HG03457 (cell line): ENCODE data around the gene CDH23.
"Not testable (repeated sequence)": the region's sequence is repeated elsewhere in the genome, so short reads cannot be mapped to it uniquely, and the experiment has no call there.

ENCODE experiments used
- ATAC-seq: cut with Tn5 transposase; IDR thresholded peaks from one replicate; pipeline ENCODE4 v1.9.1; 2021; ENCODE audit warnings: moderate number of reproducible peaks; ENCODE audit not compliant: unreplicated experiment

Gene CDH23

DNA sequence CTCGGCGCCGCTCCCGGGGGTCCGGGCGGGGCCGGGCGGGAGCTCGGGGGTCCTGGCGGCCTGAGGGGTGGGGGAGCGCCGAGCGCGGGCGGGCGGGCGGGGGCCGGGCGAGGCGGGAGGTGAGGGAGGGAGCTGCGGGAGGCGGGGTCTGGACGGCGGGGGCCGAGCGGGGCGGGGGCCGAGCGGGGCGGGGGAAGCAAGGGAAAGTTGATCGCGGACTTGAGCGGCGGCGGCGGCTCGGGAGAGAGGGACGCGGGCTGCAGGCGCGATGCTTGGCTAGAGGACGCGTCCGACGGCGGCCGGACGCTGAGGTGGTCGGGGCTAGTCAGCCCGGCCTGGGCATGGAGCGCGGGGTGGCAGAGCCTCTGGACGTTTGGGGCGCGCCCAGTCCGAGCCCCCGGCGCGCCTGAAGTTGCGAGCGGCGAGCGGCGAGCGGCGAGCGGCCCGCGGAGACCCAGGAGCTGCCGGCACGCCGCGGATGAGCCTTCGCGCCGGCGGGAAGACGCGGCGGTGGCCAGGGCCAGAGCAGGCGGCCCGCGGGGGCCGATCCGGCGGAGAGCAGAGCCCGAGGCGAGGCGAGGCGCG lies at the start of gene CDH23:
Gene CDH23 (plus strand): TSS at position 210 of the 585 bp plus-strand sequence. CDS start 42,912 bp downstream, outside the sequence.
- no peak for ATAC-seq

DNA sequence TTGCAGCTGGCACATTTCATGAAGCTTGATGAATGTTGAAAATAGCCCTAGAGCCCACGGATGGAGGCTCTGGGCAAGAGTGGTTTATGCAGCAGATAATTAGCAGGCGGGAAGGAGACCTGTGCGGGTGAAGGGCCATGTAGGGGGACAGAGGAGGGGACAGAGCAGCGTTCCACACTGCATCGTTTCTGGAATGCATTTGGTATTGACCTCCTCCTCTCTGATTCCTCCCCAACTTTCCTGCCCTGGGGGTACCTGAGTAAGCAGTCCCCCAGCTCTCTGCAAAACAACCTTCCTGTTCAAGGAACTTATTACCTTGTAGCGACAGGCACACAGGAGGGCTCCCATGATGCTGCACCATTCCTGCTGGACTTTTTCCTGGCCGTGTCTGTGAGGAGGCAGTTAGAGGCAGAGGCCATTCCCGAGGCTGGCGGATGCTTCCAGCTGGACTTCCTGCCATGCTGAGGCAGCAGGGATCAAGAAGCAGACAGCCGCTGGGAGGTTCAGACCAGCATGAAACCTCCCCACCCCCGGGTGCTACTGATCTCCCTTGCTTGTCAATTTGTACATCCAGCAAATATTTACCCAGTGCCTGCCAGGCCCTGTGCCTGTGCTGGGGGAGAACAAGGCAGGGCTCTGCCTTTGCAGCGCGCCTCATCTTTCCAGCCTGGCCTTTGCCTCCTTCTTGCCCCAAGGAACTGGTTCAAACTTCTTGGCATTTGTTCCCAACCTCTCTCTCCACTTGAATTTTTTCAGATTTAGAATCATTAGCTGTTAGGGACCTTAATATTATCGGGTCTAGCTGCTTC lies 48.9 kb upstream of the CDH23 start:
- no peak for ATAC-seq

DNA sequence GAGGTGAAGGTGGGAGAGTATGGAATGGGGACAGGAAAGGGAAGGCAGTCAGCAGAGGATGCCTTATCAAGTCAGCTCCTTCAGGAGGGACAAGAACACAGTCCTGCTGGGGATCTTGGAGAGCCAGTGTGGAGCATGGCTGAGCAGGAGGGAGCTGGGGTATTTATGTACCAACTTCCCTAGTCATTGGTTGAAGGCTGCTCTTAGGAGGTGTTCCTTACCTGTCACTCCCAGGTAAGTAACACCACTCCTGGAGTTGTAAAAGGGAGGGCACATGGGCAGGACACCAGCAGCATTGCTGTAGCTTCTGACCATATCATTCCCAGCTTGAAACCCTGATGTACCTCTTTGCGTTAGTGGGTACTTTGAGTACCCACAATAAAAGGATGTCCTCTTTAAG lies 47.9 kb upstream of the CDH23 start:
- ATAC-seq, result no peak

DNA sequence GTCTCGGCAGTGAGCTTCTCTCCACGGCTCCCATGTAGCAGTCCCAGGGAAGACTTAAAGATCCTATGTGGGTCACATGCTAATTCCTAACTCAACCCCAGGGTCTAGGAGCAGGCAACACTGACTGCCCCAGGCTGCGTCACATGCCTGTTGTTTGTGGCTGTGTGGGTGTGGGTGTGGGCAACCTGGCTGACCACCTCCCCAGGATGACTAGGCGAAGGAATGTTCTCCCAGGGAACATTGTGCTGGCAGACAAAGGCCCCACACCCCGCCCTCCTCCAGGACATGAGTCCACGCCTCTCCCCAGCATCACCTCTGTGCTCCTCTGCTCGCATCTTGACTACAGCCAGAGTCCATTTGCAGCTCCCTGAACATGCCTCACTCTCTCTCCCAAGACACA lies 47.3 kb upstream of the CDH23 start:
- no peak for ATAC-seq

DNA sequence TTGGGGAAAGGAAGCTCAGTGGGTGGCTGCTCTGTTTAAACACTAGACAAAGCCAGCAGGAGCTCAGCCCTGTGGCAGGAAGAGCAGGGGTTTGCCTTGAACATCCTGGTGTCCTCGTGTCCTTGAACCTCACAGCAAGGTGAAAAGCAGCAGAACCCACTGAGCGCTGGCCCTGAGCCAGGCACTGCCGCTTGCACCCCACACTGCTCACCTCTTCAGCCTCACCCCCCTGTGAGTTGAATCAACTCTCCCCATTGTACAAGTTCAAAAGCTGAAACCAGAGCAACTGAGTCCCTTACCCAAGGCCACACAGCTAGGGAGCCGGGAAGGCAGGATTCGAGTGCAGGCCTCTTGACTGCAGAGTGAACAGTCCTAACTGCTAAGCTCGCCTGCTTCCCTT lies 45.6 kb upstream of the CDH23 start:
- ATAC-seq, result no peak

DNA sequence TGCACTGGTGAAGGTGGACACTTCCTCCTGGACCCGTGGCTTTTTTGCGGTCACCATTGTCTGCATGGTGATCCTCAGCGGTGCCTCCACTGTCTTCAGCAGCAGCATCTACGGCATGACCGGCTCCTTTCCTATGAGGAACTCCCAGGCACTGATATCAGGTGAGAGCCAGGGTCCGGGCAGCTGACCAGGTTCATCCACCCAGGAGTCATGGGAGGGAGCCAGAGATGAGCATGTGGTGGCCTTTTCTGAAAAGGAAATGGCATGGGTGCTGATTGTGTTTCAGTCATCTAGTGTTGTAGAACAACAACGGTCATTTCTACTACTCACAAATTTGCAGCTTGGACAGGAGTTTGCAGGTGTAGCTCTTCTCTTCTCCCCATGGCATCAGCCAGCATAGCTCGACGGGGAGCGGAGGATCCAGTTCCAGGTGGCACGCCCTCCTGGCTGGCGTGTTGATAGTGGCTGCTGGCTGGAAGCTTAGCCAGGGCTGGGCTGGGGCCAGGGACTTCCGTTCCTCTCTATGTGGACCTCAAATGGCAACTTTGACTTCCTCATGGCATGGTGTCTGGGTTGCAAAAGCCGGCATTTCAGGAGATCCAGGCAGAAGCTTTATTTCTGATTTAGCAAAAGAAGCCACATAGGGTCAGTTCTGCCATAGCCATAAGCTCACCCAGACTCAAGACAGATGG lies 44.9 kb upstream of the CDH23 start:
- ATAC-seq, result no peak

DNA sequence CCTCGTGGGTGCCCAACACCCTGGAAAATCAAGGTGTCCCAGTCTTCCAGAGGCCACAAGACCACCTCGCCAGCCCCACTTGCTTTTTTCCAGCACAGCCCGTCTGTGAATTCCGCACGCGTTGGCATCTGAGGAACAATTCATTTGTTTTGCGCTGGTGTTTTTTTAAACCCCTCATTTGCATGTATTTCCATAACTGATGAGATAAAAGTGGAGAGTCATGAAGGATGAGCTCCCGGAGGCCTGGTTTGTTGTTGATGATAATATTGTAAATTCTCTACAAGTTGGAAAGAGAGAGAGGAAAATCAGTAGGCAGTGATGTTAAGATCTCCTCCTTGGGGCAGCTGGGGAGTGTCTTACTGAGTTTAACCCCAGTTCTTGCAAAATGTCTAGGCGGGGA lies 43.1 kb upstream of the CDH23 start:
- ATAC-seq, result no peak

DNA sequence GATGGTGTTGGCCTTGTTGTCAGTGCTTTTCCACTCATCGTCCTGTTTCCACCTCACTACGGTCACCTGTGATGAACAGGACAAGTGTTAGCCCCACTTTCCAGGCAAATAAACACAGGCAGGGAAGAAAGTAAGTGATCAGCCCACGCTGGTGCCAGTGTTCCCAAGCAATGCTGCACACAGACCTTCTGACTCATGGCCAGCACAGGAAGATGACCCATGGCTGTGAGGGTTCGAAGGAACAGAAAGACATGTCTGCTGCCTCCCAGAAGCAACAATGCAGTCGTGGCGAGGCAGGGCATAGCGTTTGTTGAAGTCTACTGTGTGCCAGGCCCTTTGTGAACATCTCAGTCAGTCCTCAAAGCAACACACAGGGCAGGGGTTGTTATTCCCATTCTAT lies 41.9 kb upstream of the CDH23 start:
- ATAC-seq, result no peak

DNA sequence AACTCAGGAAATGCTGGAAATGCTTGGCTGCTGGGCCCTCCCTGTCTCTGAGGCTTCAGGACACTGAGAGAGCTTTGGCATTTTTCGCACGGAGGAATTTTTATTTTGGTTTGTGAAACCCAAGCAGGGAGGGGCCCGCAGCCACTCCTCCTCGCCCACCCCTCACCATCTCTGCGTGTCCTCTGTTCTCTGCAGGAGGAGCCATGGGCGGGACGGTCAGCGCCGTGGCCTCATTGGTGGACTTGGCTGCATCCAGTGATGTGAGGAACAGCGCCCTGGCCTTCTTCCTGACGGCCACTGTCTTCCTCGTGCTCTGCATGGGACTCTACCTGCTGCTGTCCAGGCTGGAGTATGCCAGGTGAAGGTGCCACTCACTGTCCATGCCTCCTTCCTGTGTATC lies 40.8 kb upstream of the CDH23 start:
- no peak for ATAC-seq

DNA sequence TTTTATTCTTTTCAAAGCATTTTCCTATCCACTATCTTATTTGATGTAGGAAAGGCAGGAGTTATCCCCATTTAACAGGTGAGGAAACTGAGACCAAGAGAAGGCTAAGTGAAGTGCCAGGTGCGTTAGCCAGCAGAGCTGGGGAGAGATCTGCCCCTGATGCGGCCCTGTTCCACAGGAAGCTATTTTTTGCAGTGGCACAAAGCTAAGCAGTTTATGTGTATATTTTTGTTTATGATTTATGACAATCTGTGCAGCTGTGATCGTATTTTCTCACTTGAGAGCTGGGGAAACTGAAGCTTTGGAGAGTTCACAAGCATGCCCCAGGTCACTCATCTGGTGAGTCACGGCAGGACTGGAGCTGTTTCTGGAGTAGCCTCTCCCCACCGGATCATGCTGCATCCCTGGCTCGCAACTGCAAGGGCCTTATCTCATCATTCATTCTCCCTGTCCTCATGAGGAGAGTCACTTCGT lies 38.9 kb upstream of the CDH23 start:
- ATAC-seq, result no peak

DNA sequence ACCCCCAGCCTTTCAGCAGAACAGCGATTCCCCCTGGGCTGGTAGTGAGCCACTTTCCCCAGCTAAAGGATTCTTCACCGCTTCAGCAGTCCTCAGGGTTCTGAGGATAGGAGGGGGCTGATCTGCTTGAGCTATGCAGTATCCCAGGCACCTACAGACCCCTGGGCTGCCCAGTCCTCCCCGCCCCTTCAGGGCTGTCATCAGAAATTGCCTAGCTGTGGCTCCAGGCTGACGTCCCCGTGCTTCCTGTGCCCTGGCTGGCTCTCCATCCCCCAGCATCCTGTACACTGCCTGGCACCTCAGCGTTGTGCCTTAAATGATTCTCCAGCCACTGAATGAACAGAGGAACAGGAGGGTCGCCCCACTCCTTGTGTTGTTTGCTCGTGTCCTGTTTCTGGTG lies 38.4 kb upstream of the CDH23 start:
- no peak for ATAC-seq

DNA sequence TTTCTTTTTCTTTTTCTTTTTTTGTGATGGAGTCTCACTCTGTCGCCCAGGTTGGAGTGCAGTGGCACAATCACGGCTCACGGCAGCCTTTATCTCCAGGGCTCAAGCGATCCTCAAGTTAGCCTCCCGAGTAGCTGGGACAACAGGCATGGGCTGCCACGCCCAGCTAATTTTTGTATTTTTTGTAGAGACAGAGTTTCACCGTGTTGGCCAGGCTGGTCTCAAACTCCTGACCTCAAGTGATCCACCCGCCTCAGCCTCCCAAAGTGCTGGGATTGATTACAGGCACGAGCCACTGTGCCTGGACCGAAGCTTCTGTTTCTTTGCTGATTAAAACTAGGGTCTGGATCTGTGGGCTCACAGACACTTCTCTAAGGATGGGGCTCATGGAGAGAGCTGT lies 37.8 kb upstream of the CDH23 start:
- ATAC-seq, result not testable (repeated sequence)

DNA sequence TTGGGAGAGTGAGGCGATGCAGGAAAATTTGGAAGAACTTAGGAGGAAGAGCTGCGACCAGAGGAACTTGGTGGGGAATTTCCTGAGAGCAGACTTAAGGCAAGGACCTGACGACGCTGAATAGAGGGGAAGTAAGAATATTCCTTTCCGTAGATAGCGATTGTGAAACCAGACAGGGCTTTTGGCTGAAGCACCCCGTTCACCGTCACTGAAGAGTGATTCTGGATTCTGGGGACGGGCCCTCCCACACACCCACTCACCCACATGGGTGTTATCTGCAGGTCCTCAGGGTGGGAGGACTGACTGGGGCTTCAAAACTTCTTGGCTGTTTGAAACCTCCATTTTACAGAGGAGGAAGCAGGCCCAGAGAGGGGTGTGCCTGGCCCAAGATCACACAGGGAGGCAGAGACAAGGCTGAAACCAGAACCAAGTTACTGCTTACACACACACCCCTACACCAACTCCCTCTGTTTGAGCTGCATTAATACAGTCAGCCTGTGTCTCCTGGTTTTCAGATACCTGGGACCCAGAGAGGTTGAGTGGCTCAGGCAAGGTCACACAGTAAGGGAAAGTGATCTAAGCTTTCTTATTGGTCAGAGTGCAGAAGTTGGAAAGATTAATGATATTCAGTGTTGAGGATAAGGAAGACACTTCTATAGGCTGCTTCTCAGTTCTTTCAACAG lies 37.2 kb upstream of the CDH23 start:
- ATAC-seq, result no peak

DNA sequence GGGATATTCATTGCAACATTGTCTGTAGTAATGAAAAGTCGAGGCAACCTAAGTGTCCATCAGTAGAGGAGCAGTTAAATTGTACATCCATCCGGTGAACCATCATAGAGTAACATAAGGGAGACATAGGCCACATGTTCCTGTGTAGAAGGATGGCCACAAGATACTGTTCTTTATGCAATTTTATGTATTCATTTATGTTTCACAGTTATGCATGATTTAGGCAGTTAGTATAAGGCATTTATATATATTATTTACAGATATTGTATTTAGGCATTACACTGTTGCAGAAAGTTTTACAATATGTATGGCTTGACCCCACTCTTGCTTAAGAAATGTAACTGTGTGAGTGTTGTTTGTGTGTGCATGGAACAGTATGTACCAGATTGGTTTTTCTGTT lies 36.0 kb upstream of the CDH23 start:
- ATAC-seq, result no peak

DNA sequence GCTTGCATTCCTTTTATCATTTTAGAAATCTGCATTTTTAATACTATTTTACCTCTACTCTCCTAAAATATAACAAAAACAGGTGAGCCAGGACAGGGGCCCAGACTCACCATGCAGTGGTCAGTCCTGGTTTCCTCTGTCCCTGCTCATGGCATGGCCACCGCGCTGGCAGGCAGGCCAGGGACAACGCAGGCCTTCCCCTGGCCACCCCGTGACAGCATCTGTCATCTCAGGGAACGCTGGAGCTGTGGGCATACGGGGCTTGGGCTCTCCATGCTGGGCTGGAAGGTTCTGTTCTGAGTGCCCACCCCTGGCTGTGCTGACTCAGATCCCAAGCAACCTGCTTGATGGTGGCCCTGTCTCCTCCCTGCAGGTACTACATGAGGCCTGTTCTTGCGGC lies 35.1 kb upstream of the CDH23 start:
- ATAC-seq, result no peak

DNA sequence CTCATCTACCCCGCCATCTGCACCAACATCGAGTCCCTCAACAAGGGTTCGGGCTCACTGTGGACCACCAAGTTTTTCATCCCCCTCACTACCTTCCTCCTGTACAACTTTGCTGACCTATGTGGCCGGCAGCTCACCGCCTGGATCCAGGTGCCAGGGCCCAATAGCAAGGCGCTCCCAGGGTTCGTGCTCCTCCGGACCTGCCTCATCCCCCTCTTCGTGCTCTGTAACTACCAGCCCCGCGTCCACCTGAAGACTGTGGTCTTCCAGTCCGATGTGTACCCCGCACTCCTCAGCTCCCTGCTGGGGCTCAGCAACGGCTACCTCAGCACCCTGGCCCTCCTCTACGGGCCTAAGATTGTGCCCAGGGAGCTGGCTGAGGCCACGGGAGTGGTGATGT lies 34.6 kb upstream of the CDH23 start:
- no peak for ATAC-seq

DNA sequence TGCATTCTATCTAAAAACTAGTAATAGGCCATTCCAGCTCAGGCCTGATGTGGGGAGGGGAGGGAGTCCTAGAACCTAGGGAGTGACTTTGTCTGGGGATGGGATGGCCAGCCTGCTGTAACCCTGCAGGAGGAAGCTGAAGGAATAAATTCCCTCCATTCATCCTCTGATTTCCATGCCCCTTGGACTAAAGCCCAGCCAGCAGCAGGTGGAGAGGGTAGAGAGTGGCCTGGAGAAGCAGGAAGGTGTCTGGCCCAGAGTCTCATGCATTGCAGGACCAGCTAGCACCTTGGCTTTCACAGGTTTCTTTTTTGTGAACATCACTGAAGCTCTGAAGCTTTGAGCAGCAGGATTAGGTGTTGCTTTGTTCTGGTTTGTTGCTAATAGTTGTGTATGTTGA lies 32.8 kb upstream of the CDH23 start:
- no peak for ATAC-seq

DNA sequence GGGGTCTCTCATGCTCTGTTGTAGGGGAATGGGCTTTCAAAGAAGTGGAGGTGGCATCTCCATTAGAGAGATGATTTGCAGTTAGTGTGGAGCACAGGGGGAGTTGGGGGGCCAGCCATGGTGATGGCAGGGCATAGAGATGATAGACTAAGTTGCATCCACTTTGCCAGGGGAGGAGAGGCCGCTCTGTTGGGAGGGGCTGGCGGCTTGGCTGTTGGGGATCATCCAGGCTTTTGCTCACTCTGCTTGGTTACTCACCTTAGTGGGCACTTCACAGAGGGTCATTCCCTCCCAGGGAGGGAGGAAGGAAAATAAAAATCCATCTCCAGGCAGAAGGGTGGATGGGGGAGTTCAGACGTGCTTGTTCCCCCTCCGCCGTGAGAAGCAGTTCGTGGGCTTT lies 31.4 kb upstream of the CDH23 start:
- no peak for ATAC-seq

DNA sequence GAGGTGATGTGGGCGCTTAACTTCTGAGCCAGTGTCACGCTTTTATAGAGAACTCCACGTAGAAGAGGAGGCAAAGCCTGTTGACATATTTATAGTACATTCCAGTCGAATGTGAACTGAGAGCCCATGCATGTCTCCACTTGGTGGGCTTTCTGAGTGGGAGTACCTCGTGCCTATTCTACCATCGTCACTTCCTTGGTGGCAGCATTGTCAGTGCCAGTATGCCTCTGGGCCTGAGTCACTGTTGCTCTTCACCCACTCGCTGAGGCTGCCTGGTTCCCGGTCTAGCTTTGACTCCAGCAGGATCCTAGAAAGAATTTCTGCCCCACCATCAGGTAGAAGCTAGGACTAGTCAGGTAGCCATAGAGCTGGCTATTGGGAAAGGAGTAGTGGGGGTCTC lies 30.0 kb upstream of the CDH23 start:
- no peak for ATAC-seq

DNA sequence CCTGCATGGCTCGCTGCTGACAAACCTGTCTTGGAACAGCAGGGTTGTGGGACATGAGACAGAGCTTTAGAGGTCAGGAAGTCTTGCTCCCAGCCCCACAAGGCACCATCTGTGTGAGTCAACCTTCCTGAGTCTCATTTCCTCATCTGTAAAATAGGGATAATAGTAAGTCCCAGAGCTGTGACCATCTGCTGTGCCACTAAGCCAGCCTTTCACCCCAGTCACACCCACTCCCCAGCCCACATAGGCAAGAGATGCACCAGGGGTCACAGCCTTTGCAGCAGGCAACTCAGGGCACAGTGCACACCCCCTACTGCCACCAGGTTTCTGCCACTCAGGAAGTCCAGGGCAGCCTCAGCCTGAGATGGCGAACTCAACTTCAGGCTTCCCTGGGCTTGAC lies 29.4 kb upstream of the CDH23 start:
- ATAC-seq, result no peak

DNA sequence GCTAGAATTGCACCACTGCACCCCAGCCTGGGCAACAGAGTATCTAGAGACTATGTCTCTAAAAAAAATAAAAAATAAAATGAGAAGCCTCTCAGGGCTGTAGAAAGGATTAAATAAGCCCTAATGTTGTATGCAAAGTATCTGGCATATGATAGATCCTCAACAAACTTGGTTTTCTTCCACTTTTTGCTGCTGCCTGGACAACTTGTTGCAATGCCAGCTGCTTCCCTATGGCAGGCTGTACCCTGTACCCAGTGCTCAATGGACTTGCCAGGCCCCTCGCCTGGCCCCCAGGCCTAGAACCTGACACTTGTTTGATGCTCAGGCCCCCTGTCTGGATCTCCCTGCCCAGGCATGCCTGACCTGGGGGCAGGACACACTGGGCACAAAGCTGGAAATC lies 28.5 kb upstream of the CDH23 start:
- ATAC-seq, result no peak

DNA sequence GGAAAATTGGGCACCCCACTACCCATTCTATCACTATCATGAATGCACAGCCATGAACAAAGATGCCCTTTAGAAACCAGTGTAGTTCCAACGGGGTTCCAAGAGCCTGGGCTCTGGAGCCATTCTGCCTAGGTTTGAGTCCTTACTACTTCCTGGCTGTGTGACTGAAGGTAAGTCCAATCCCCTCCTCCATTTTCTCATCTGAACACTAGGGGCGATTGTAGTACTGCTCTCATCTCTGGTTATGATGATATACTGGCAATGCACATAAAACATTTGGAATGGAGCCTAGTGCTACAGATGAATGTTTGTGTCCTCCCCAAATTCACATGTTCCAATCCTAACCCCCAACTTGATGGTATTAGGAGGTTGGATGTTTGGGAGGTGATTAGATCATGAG lies 28.1 kb upstream of the CDH23 start:
- no peak for ATAC-seq
